Astrocyte of the cerebellum (primary cell): ENCODE data around the gene SNX21.
A peak's percentile ranks its signal among the peaks of the same experiment; 100 is the strongest.
"Not testable (repeated sequence)": the region's sequence is repeated elsewhere in the genome, so short reads cannot be mapped to it uniquely, and the experiment has no call there.

Experiments used
- DNase-seq: peaks from one replicate; pipeline ENCODE4 v3.0.0-alpha.2; 2011; ENCODE audit warnings: low read depth
- H3K4me3 ChIP-seq: 2 replicates; pipeline ENCODE4 v1.5.1; 2011; ENCODE audit warnings: mild to moderate bottlenecking, low read depth, low read length, moderate library complexity
- in situ Hi-C: cut with HindIII; loops from 2 replicates; pipeline ENCODE4 v1.10.0; 2017; ENCODE audit warnings: low sequenced_read_pairs
- TF ChIP-seq, protein P1 (sequence below): IDR thresholded peaks from 2 replicates; pipeline ENCODE4 v1.5.1; 2012; ENCODE audit warnings: low read length, low read depth, moderate library complexity, mild to moderate bottlenecking; ENCODE audit errors: missing control alignments

The SNX21 gene

DNA sequence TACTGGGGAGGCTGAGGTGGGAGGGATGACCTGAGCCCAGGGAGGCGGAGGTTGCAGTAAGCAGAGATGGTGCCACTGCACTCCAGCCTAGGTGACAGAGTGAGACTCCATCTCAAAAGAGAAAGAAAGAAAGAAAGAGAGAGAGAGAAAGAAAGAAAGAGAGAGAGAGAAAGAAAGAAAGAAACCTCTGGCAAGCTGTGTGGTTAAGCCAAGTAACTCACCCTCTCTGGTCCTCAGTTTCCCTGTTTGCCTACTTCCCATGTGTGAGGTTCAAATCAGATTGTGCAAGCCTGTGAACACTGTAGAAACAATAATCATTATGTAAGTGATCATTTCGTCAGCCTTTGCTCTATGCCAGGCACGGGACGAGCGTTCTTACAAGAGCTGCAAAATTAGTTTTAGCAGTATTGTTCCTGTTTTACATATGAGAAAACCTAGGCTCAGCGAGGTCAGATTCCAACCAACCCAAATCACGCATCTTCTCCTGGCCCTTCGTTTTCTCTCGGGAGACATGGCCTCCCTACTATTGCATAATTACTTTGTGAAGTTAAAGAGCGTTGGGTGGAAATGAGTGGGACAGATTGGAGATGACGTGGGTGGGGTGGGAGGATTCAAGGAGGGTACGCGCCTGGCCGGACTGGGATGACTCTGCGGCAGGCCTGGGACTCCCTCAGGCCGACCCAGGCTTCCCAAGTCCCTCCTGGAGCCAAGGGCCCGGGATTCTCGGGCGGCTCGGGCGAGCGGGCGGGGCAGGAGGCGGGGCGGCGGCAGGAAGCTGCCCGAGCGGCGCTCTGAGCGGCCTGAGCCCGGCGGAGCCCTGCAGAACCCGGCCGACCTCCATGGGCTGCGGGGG is at the start of gene SNX21:
Gene SNX21, plus strand, starts transcription at position 770 of the 853 bp plus-strand sequence. CDS start 121 bp downstream, outside the sequence.
- DNase-seq, result peak; percentile 72
- in situ Hi-C loops, result no loop called here

DNA sequence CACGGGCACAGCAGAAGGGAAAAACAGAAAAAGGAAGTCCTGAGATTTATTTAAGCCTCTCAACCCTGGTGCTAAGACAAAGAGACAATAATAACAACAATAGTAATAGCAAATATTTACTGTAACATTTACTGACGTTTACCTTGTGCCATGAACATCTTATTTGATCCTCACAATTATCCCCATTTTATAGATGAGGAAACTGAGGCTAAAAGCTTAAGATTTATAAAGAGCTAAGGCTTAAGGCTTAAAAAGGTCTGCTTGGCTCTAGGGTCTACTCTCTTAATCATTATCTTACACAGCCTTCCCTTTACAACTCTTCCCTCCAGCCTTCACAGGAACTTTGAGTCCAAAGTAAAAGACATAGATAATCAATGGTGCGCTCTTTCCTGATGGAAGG is 45.2 kb upstream of the SNX21 start:
- in situ Hi-C loops, result no loop called here
- no peak overlapping the region for H3K4me3 ChIP-seq

More for the DNA sequence above, at the start of gene SNX21:
- peak within 1 kb of the TSS; percentile 63 for H3K4me3 ChIP-seq
- TF ChIP-seq, protein P1, sequence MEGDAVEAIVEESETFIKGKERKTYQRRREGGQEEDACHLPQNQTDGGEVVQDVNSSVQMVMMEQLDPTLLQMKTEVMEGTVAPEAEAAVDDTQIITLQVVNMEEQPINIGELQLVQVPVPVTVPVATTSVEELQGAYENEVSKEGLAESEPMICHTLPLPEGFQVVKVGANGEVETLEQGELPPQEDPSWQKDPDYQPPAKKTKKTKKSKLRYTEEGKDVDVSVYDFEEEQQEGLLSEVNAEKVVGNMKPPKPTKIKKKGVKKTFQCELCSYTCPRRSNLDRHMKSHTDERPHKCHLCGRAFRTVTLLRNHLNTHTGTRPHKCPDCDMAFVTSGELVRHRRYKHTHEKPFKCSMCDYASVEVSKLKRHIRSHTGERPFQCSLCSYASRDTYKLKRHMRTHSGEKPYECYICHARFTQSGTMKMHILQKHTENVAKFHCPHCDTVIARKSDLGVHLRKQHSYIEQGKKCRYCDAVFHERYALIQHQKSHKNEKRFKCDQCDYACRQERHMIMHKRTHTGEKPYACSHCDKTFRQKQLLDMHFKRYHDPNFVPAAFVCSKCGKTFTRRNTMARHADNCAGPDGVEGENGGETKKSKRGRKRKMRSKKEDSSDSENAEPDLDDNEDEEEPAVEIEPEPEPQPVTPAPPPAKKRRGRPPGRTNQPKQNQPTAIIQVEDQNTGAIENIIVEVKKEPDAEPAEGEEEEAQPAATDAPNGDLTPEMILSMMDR, result no peak

GRCh38 chr20:45792317-45793118 is 41.1 kb upstream of the SNX21 start:
- DNase-seq, result no peak
- peak overlapping the region; percentile 95 for H3K4me3 ChIP-seq
- TF ChIP-seq, protein P1, result no peak
- in situ Hi-C loops, result no loop called here

More for the DNA sequence above, 45.2 kb upstream of the SNX21 start:
- DNase-seq, result no peak
- TF ChIP-seq, protein P1, result no peak

GRCh38 chr20:45796337-45797065 is 37.1 kb upstream of the SNX21 start:
- no peak for DNase-seq
- no peak overlapping the region for H3K4me3 ChIP-seq
- TF ChIP-seq, protein P1, result no peak
- in situ Hi-C loops, result no loop called here

DNA sequence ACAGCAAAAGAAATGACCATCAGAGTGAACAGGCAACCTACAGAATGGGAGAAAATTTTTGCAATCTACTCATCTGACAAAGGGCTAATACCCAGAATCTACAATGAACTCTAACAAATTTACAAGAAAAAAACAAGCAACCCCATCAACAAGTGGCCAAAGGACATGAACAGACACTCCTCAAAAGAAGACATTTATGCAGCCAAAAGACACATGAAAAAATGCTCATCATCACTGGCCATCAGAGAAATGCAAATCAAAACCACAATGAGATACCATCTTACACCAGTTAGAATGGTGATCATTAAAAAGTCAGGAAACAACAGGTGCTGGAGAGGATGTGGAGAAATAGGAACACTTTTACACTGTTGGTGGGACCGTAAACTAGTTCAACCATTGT is 36.1 kb upstream of the SNX21 start:
- in situ Hi-C loops, H3K4me3 ChIP-seq, DNase-seq: not testable (repeated sequence)

DNA sequence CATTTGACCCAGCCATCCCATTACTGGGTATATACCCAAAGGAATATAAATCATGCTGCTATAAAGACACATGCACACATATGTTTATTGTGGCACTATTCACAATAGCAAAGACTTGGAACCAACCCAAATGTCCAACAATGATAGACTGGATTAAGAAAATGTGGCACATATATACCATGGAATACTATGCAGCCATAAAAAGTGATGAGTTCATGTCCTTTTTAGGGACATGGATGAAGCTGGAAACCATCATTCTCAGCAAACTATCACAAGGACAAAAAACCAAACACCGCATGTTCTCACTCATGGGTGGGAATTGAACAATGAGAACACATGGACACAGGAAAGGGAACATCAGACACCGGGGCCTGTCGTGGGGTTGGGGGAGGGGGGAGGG is 35.6 kb upstream of the SNX21 start:
- in situ Hi-C loops, H3K4me3 ChIP-seq, DNase-seq: not testable (repeated sequence)

GRCh38 chr20:45798935-45799642 is 34.5 kb upstream of the SNX21 start:
- no peak overlapping the region for H3K4me3 ChIP-seq
- TF ChIP-seq, protein P1, result peak; percentile 75
- no peak for DNase-seq
- in situ Hi-C loops, result no loop called here
